ENCODE measurements around the gene RBPJ.

The RBPJ gene

GRCh38 chr4:26452565-26453531 is 132.0 kb downstream of the RBPJ start:
- Histone ChIP-seq H3K4me3 (ENCODE audit: low read depth, low read length) (no peak overlapping the region), H3K9me3 (no peaks in the 10 kb centered on the region), H3K36me3 (no peaks in the 10 kb centered on the region), H3K27me3 (no peaks in the 10 kb centered on the region), H3K4me1 (no peaks in the 10 kb centered on the region)
- no peak for DNase-seq
- TF ChIP-seq, protein P1, sequence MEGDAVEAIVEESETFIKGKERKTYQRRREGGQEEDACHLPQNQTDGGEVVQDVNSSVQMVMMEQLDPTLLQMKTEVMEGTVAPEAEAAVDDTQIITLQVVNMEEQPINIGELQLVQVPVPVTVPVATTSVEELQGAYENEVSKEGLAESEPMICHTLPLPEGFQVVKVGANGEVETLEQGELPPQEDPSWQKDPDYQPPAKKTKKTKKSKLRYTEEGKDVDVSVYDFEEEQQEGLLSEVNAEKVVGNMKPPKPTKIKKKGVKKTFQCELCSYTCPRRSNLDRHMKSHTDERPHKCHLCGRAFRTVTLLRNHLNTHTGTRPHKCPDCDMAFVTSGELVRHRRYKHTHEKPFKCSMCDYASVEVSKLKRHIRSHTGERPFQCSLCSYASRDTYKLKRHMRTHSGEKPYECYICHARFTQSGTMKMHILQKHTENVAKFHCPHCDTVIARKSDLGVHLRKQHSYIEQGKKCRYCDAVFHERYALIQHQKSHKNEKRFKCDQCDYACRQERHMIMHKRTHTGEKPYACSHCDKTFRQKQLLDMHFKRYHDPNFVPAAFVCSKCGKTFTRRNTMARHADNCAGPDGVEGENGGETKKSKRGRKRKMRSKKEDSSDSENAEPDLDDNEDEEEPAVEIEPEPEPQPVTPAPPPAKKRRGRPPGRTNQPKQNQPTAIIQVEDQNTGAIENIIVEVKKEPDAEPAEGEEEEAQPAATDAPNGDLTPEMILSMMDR (IDR thresholded peaks at IDR 0.05; ENCODE audit: low read depth, low read length), result no peak

DNA sequence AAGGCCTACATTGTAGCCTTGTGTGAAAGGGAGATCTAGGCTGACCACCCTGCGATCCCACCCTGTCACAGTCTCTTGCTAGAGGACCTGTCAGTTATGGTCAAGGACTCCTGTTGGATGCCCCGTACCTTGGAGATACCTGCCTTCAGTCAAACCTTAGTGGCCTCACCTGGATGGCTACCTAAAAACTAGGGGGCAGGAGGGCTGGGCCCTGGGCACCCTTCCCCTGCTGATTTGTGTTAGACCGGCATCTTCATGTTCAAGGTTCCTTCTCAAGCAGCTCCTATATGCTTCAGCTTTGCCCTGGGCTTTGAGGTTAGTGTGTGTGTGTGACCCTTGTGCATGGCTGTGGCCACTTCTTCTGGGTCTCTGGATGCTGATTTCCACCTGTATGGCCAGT is 134.1 kb downstream of the RBPJ start:
- no peaks in the 10 kb centered on the region for H3K4me1 ChIP-seq
- H3K36me3 ChIP-seq, result no peaks in the 10 kb centered on the region
- H3K9me3 ChIP-seq, result no peaks in the 10 kb centered on the region
- DNase-seq, result no peak
- no peak overlapping the region for H3K4me3 ChIP-seq (ENCODE audit: low read depth, low read length)
- no peaks in the 10 kb centered on the region for H3K27me3 ChIP-seq
- TF ChIP-seq, protein P1 (IDR thresholded peaks at IDR 0.05; ENCODE audit: low read depth, low read length), result no peak

DNA sequence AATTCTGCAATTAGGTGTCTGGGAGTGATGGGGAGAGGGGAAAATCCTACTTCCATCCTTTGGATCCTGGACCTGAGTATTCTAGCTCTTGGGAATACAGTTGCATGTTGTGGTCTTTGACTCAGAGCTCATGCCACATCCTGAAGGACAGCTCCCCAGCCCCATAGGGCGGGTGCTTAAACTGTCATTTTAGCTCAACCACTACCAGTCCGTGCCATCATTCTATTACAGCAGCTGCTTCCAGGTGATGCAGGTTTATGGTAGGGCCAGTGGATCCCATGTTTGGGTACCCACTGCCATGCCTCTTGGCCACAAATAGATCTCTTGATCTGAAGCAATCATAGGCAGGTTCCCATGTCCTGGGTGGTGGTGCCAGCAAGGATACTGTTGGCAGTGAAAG is 134.8 kb downstream of the RBPJ start:
- Histone ChIP-seq H3K27me3 (no peaks in the 10 kb centered on the region), H3K4me3 (ENCODE audit: low read depth, low read length) (no peak overlapping the region), H3K4me1 (no peaks in the 10 kb centered on the region), H3K9me3 (no peaks in the 10 kb centered on the region), H3K36me3 (no peaks in the 10 kb centered on the region)
- DNase-seq, result no peak
- TF ChIP-seq, protein P1 (IDR thresholded peaks at IDR 0.05; ENCODE audit: low read depth, low read length), result no peak

DNA sequence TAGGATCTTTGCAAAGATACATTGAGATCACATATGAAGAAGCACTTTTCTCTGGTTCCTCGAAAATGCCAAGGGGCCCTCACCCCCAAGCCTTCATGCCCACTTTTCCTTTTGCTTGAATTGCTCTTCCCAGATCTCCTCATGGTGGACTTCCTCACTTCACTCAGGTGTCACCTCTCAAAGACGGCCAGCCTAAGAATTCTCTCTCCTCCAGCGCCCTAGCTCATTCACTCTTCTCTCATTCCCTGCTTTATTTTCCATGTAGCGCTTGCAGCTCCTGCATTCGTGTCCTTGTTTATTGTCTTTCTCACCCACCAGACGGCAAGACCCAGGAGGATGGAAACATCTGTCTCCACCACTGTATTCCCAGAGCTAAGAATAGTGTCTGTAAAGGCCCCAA is 136.6 kb downstream of the RBPJ start:
- DNase-seq, result no peak
- H3K4me3 ChIP-seq (ENCODE audit: low read depth, low read length), result no peak overlapping the region
- H3K27me3 ChIP-seq, result no peaks in the 10 kb centered on the region
- no peaks in the 10 kb centered on the region for H3K4me1 ChIP-seq
- H3K36me3 ChIP-seq, result no peaks in the 10 kb centered on the region
- TF ChIP-seq, protein P1 (IDR thresholded peaks at IDR 0.05; ENCODE audit: low read depth, low read length), result no peak
- no peaks in the 10 kb centered on the region for H3K9me3 ChIP-seq

DNA sequence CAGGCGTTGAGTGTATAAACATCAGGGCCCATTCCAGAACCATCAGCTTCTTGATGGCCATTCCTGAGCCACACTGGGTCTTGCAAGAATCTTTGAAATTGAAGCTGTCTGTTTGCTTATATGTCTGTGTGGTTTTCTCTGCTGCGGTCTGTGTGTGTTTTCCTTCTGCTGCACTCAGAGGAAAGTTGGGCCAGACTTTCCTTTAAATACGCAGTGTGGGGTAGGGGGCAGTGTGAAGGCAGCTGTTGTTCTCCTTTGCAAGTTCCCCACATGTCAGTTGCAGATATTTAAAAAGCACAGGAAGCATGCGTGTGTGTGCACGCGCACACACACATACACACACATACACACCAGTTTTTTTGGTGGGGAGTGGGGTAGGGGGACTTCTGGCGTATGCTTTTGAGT is 137.3 kb downstream of the RBPJ start:
- Histone ChIP-seq H3K4me1 (no peaks in the 10 kb centered on the region), H3K4me3 (ENCODE audit: low read depth, low read length) (no peak overlapping the region), H3K36me3 (no peaks in the 10 kb centered on the region), H3K27me3 (no peaks in the 10 kb centered on the region), H3K9me3 (no peaks in the 10 kb centered on the region)
- no peak for DNase-seq
- TF ChIP-seq, protein P1 (IDR thresholded peaks at IDR 0.05; ENCODE audit: low read depth, low read length), result no peak

GRCh38 chr4:26459054-26459755 is 138.4 kb downstream of the RBPJ start:
- Histone ChIP-seq H3K9me3 (no peaks in the 10 kb centered on the region), H3K4me3 (ENCODE audit: low read depth, low read length) (no peak overlapping the region), H3K4me1 (no peaks in the 10 kb centered on the region), H3K36me3 (no peaks in the 10 kb centered on the region), H3K27me3 (no peaks in the 10 kb centered on the region)
- DNase-seq, result no peak
- TF ChIP-seq, protein P1 (IDR thresholded peaks at IDR 0.05; ENCODE audit: low read depth, low read length), result peak; percentile 63

Measured in BE2C (cell line).